Mucosa of descending colon (tissue), 3 donors: Measurements from ENCODE around the gene TMEM120B. TPM values are rescaled to one million over a fixed set of nuclear protein-coding genes. Genes with fewer than 3 reads are reported as not detected.

ENCODE experiments used
- ATAC-seq: fragments of 200-7000 bp; cut with Tn5 transposase; one replicate; pipeline ENCODE4 v1.9.1; 2020; ENCODE audit warnings: mild to moderate bottlenecking, moderate library complexity
- DNase-seq, 3 donors: peaks; one replicate each; pipeline ENCODE4 v3.0.0-alpha.2; 2020
- H3K36me3 ChIP-seq: fragments of 200-600 bp; one replicate; pipeline ENCODE4 v1.8.0; 2021; ENCODE audit warnings: low read depth, mild to moderate bottlenecking
- H3K4me1 ChIP-seq: fragments of 200-600 bp; one replicate; pipeline ENCODE4 v1.8.0; 2021; ENCODE audit warnings: low read depth, mild to moderate bottlenecking
- H3K4me3 ChIP-seq: fragments of 200-600 bp; one replicate; pipeline ENCODE4 v1.8.0; 2021; ENCODE audit warnings: mild to moderate bottlenecking
- H3K9me3 ChIP-seq: fragments of 200-600 bp; one replicate; pipeline ENCODE4 v1.8.0; 2021; ENCODE audit warnings: mild to moderate bottlenecking
- intact Hi-C, 2 donors: fragments of 100-400 bp; cut with DNase I in 1 of 2; cut with micrococcal nuclease in 1 of 2; formaldehyde crosslinking; loops; one replicate each; pipeline versions ENCODE4 v1.11.0 to v1.11.1; 2022; cut with DNase I, micrococcal nuclease
- total RNA-seq, 3 donors: library from RNA; stranded (reverse); fragmentation: NEBNext Ultra II Directional in 2 of 3; extraction: Animal tissue kit (Norgen Biotek cat#: 25700) in 2 of 3; gene quantifications; one replicate each; pipeline versions ENCODE4 v1.2.1 to v1.2.4, GENCODE V29; 2021 to 2023
- TF ChIP-seq, protein P1 (sequence below): fragments of 200-600 bp; IDR thresholded peaks from one replicate; pipeline ENCODE4 v1.8.0; 2022; ENCODE audit warnings: antibody characterized with exemption, mild to moderate bottlenecking
- donor health status: DM: no; HTN: no; CAD: no; lungs with moderate emphysema.
- donor health status: DM: no; HTN: no; CAD: no.
- donor health status: DM: no; HTN: yes; CAD: no.

TMEM120B gene
- total RNA-seq, 3 donors from 2014 or later, result 6.0 to 10.3 (median 6.4) TPM

GRCh38 chr12:121799156-121799841 is 86.7 kb downstream of the TMEM120B start:
- H3K9me3 ChIP-seq, result no peaks in the 10 kb centered on the region
- H3K36me3 ChIP-seq, result peaks cover 3% of the 10 kb centered on the region
- H3K4me3 ChIP-seq, result peak overlapping the region; percentile 59
- H3K4me1 ChIP-seq, result peaks cover 48% of the 10 kb centered on the region
- intact Hi-C loops, result no loop called here
- TF ChIP-seq, protein P1, sequence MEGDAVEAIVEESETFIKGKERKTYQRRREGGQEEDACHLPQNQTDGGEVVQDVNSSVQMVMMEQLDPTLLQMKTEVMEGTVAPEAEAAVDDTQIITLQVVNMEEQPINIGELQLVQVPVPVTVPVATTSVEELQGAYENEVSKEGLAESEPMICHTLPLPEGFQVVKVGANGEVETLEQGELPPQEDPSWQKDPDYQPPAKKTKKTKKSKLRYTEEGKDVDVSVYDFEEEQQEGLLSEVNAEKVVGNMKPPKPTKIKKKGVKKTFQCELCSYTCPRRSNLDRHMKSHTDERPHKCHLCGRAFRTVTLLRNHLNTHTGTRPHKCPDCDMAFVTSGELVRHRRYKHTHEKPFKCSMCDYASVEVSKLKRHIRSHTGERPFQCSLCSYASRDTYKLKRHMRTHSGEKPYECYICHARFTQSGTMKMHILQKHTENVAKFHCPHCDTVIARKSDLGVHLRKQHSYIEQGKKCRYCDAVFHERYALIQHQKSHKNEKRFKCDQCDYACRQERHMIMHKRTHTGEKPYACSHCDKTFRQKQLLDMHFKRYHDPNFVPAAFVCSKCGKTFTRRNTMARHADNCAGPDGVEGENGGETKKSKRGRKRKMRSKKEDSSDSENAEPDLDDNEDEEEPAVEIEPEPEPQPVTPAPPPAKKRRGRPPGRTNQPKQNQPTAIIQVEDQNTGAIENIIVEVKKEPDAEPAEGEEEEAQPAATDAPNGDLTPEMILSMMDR, result no peak
- ATAC-seq (peak; percentile 21), DNase-seq (peak; percentile 81 to 86 (median 84))

- DNase-seq (peak; percentile 93 to 95 (median 95)), ATAC-seq (peak; percentile 58)
- intact Hi-C loops, result no loop called here
- H3K4me3 ChIP-seq, result peak overlapping the region; percentile 59
- H3K4me1 ChIP-seq, result peaks cover 41% of the 10 kb centered on the region
- TF ChIP-seq, protein P1, result no peak
- H3K9me3 ChIP-seq, result no peaks in the 10 kb centered on the region
- peaks cover 3% of the 10 kb centered on the region for H3K36me3 ChIP-seq
Measured at GRCh38 chr12:121799842-121800693, 87.5 kb downstream of the TMEM120B start.

DNA sequence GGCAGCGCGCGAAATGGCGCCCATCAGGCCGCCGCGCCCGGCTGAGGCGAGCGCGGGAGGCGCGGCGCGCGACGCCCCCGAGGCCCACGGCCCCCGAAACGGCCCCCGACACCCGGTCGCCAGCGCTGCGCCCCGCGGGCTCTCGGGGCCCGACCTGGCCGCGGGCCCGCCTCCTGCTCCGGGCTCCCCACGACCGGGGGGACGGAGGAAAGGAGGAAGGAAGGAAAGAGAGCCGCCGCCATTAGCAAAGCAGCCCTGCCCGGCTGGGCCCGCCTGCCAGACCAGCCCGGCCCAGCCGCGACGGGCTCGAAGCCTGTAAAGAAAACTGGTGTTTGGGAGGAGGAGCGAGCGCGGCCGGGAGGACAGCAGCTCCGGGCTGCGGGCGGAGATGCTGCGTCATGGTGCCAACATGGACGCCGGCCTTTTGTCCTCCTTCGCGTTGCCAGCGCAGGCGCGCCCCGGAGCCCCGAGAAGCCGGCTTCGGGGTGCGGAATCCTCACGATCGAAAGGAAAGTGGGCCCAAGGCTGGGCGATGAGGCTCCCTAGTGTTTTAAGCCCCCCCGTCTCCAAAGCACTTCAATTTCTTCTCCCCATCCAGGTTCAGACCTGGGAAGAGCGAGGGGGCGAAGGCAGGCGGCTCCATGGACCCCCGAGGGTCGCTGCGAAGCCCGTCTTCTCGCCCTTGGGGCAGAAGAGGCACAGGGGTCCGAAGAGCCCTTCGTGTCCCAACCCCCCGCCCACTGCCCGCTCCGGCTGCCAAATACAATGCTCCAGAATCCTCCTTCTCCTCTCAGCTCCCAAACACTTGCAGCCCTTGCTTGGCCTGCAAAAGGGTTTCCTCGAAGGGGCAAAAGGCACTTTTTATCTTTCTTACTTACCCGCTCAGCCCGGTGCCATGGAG is 88.4 kb downstream of the TMEM120B start:
- H3K4me1 ChIP-seq, result peaks cover 35% of the 10 kb centered on the region
- ATAC-seq (peak; percentile 5), DNase-seq (peak; percentile 81 to 90 (median 87))
- peak overlapping the region; percentile 59 for H3K4me3 ChIP-seq
- H3K9me3 ChIP-seq, result no peaks in the 10 kb centered on the region
- intact Hi-C loops, result no loop called here
- H3K36me3 ChIP-seq, result peaks cover 3% of the 10 kb centered on the region
- TF ChIP-seq, protein P1, result no peak

DNA sequence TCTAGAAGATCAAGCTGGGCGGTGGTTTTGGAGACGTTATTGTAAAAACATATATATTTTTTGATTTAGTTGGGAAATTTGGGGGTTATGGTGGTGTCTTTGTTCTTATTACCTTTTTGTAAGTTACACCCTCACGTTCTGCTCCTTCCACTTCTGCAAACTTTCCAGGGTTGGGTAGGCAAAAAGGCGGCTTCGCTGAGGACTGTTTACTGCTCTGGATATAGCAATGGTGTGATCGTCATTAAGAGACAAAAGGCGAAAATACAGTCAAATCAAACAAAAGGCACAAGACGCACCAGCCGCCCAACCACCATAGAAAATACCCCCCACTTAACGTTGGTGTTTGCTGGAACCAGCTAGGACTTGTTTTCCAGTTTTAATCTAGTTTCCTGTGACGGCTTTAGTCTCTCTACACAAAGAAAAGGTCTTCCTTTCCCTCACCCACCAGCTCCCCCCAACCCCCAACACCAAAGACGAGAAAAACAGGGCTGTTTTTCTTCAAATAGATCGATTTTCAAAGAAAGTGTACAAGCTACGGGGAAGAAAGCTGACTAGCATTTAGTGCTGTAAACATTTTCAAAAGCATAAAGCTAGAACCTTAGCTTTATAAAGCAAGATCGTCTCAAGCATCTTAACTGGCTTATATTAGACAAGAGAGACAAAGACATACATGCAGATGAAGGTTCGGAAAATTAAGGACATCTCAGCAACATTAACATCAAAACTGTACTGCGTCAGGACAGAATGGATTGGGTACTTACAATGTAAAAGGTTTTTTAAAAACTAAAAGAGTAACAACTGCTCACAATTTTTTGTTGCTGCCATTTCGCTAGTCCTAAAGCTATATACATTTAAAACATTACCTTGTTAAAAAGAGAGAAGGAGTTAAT is 89.3 kb downstream of the TMEM120B start:
- no peak for ATAC-seq

More for the DNA sequence above, 89.3 kb downstream of the TMEM120B start:
- intact Hi-C loops, result no loop called here
- H3K36me3 ChIP-seq, result peaks cover 3% of the 10 kb centered on the region
- DNase-seq, result peak in 2 of 3 donors; percentile 34 to 44
- H3K4me1 ChIP-seq, result peaks cover 35% of the 10 kb centered on the region
- H3K4me3 ChIP-seq, result peak overlapping the region; percentile 59
- H3K9me3 ChIP-seq, result no peaks in the 10 kb centered on the region
- TF ChIP-seq, protein P1, result no peak
